HFFc6 (cell line): ENCODE data around the gene PGGT1B. TPM values are rescaled to one million over a fixed set of nuclear protein-coding genes. Genes with fewer than 3 reads are reported as not detected.
"Not testable (repeated sequence)": the region's sequence is repeated elsewhere in the genome, so short reads cannot be mapped to it uniquely, and the experiment has no call there.

Source experiments
- DNase-seq: peaks from one replicate; pipeline ENCODE4 v3.0.0-alpha.2; 2018
- H3K27ac Mint-ChIP-seq: 2 replicates; pipeline ENCODE4 v1.8.0; 2020; ENCODE audit warnings: mild to moderate bottlenecking, mixed read lengths
- H3K27me3 Mint-ChIP-seq: 2 replicates; pipeline ENCODE4 v1.8.0; 2021; ENCODE audit warnings: mild to moderate bottlenecking, moderate library complexity, mixed read lengths; ENCODE audit not compliant: insufficient read depth
- H3K36me3 Mint-ChIP-seq: 2 replicates; pipeline ENCODE4 v1.8.0; 2021; ENCODE audit warnings: low read depth, mixed read lengths
- H3K4me1 Mint-ChIP-seq: 2 replicates; pipeline ENCODE4 v1.8.0; 2020; ENCODE audit warnings: low read depth, mixed read lengths
- H3K4me3 Mint-ChIP-seq: 2 replicates; pipeline ENCODE4 v1.8.0; 2020; ENCODE audit warnings: mild to moderate bottlenecking, moderate library complexity, mixed read lengths
- H3K9me3 Mint-ChIP-seq: 2 replicates; pipeline ENCODE4 v1.8.0; 2020; ENCODE audit warnings: mild to moderate bottlenecking, mixed read lengths
- total RNA-seq, 6 experiments: library from RNA; stranded (reverse); fragmentation: NEBNext Ultra II Directional; extraction: Animal tissue kit (Norgen Biotek cat#: 25700); gene quantifications; 2 replicates in 1 of 6; 3 replicates in 5 of 6; pipeline ENCODE4 v1.2.3, GENCODE V29; 2021
- TF ChIP-seq, protein P1 (sequence below): fragments of 200-600 bp; sonication (generic); IDR thresholded peaks from 2 replicates; pipeline ENCODE4 v1.5.0; 2021; ENCODE audit warnings: antibody characterized with exemption, mild to moderate bottlenecking

PGGT1B gene
- total RNA-seq, 6 experiments from 2014 or later: 28.2 to 40.1 (median 35.0) TPM

DNA sequence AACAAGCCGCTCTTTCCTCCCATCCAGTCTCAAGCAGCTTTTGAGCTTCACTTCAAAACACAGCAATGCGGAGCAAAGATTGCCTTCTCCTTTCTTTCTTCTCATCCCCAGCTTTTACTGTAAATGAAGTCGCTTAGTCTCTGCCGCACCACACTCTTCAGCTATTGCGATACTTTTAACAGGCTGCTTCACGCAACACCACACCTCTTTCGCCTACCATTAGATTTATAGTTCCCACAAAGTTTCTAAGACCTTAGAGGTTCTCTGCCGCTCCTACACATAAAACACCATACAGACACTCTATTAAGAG is 711 bp downstream of the PGGT1B start:
- peak; percentile 9 for DNase-seq
- Mint-ChIP-seq H3K36me3 (peaks cover 11% of the 10 kb centered on the region; the same call in 1 of the 2 replicates), H3K4me3 (peak overlapping the region; percentile 92), H3K9me3 (no peaks in the 10 kb centered on the region), H3K27ac (peak overlapping the region; percentile 89), H3K27me3 (no peaks in the 10 kb centered on the region), H3K4me1 (peaks cover 58% of the 10 kb centered on the region)
- TF ChIP-seq, protein P1, sequence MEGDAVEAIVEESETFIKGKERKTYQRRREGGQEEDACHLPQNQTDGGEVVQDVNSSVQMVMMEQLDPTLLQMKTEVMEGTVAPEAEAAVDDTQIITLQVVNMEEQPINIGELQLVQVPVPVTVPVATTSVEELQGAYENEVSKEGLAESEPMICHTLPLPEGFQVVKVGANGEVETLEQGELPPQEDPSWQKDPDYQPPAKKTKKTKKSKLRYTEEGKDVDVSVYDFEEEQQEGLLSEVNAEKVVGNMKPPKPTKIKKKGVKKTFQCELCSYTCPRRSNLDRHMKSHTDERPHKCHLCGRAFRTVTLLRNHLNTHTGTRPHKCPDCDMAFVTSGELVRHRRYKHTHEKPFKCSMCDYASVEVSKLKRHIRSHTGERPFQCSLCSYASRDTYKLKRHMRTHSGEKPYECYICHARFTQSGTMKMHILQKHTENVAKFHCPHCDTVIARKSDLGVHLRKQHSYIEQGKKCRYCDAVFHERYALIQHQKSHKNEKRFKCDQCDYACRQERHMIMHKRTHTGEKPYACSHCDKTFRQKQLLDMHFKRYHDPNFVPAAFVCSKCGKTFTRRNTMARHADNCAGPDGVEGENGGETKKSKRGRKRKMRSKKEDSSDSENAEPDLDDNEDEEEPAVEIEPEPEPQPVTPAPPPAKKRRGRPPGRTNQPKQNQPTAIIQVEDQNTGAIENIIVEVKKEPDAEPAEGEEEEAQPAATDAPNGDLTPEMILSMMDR: no peak

DNA sequence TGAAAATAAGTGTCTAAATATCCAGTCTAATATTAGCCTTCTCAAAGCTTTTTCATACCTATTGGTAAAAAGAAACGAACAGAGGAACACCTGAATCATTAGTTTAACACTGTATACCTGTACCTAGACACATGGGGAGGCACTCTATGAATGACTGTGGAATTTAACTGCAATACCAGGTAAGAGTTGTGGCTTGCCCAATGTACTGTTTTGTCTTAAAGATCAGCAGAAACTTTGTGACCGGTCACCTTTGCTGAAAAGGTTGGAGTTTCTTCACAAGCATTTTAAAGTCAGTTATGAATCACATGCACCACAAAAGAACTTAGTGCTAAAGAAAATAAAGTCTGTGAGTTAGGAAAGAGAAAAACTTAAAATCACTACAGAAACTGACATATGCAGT is 2.4 kb downstream of the PGGT1B start:
- peaks cover 11% of the 10 kb centered on the region; the same call in 1 of the 2 replicates for H3K36me3 Mint-ChIP-seq
- TF ChIP-seq, protein P1: no peak
- H3K9me3 Mint-ChIP-seq: no peaks in the 10 kb centered on the region
- H3K27ac Mint-ChIP-seq: no peak overlapping the region
- H3K4me1 Mint-ChIP-seq: peaks cover 65% of the 10 kb centered on the region
- no peak overlapping the region for H3K4me3 Mint-ChIP-seq
- H3K27me3 Mint-ChIP-seq: no peaks in the 10 kb centered on the region
- DNase-seq: no peak

DNA sequence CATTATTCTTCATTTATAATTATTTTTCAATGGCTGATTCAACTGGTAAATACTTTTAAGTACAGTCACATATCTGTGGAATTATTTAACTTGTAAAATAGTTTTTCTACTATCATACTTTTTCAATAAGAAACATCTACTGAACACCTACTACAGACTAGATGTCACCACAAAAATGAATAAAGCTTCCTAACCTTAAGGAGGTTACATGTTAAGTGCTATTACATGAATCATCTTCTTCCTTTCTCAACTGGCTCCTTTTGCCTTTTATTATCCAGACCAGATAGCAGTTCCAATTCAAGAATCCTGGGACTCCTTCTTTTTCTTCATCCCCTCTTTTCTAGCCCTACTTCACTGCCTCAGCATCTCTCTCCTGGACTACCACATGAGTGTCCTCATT is 4.7 kb downstream of the PGGT1B start:
- no peaks in the 10 kb centered on the region for H3K27me3 Mint-ChIP-seq
- peaks cover 2% of the 10 kb centered on the region; the same call in 1 of the 2 replicates for H3K36me3 Mint-ChIP-seq

DNA sequence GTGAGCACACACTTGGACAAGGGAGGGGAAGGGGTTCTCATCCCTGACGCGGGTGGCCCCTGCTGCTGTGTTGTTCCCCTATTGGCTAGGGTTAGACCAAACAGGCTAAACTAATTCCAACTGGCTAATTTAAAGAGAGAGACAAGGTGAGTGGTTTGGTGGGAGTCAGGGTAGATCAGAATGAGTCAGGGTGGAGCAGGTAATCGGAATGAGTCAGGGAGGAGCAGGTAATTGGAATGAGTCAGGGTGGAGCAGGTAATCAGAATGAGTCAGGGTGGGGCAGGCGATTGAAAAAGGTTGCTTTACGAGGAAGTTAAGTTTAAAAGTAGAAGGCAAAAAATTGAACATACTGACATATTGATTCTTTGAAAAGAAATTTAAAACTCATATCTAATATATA is 13.3 kb downstream of the PGGT1B start:
- DNase-seq, H3K36me3 Mint-ChIP-seq, H3K4me3 Mint-ChIP-seq, H3K9me3 Mint-ChIP-seq, H3K27me3 Mint-ChIP-seq: not testable (repeated sequence)
- H3K27ac Mint-ChIP-seq: peak overlapping the region; percentile 1; the same call in 1 of the 2 replicates
- H3K4me1 Mint-ChIP-seq: peaks cover 13% of the 10 kb centered on the region; the same call in 1 of the 2 replicates

More for the DNA sequence above, 4.7 kb downstream of the PGGT1B start:
- peaks cover 61% of the 10 kb centered on the region for H3K4me1 Mint-ChIP-seq
- no peaks in the 10 kb centered on the region for H3K9me3 Mint-ChIP-seq
- DNase-seq: peak; percentile 63
- TF ChIP-seq, protein P1: no peak
- peak overlapping the region; percentile 63 for H3K27ac Mint-ChIP-seq
- H3K4me3 Mint-ChIP-seq: 0 out of 2 replicates have a peak overlapping the region, but pooled peaks have one; percentile 10

DNA sequence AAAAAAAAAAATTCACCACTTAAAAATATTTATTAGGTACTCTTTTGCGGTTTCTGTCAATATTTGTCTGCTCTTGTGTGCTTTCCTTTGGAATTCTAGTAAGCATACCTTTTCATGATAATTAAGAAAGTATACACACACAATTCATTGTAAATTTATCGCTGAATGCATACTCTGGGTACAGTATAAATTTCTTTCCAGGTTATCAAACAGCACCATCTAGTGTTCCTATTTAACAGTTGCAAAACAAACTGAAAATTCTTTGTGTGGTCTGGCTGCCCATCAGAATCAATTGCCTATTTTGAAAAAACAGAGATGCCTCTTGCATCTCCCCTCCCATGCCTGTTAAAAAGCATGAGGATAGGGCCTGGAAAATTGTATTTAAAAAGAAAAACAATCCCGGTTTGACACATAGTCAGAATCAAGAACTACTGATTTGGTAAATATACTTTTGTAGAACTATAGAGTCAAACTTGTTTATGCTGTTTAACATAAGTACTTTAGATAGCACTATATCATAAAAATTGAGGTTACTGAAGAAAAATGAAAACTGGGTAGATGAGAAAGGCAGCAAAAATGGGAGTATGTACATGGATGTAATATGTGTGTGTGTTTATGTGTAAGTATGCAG is 16.2 kb downstream of the PGGT1B start:
- peaks cover 29% of the 10 kb centered on the region for H3K4me1 Mint-ChIP-seq

DNA sequence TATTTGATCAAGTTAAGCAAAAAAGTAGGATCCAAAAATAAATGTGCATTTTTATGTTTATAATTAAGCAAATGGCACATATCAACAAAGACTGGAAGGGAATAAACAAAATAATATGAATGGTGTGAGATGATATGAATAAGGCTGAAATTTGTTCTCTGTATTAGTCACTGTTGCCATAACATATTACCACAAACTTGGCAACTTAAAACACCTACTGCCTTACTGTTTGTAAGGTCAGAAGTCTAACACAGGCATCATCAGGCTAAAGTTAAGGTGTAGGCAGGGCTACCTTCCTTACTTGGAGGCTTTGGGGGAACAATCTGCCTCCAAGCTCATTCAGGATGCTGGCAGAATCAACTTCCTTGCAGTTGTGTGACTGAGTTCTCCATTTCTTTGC is 19.3 kb downstream of the PGGT1B start:
- H3K4me3 Mint-ChIP-seq: no peak overlapping the region
- no peaks in the 10 kb centered on the region for H3K9me3 Mint-ChIP-seq
- peak; percentile 17 for DNase-seq
- H3K27me3 Mint-ChIP-seq: no peaks in the 10 kb centered on the region; the same call in 1 of the 2 replicates
- peaks cover 29% of the 10 kb centered on the region for H3K4me1 Mint-ChIP-seq
- H3K36me3 Mint-ChIP-seq: no peaks in the 10 kb centered on the region
- peak overlapping the region; percentile 4; the same call in 1 of the 2 replicates for H3K27ac Mint-ChIP-seq
- TF ChIP-seq, protein P1: no peak

More for the DNA sequence above, 16.2 kb downstream of the PGGT1B start:
- DNase-seq: peak; percentile 33
- Mint-ChIP-seq H3K27ac (peak overlapping the region; percentile 17; the same call in 1 of the 2 replicates), H3K36me3 (no peaks in the 10 kb centered on the region), H3K4me3 (no peak overlapping the region), H3K27me3 (no peaks in the 10 kb centered on the region; the same call in 1 of the 2 replicates), H3K9me3 (no peaks in the 10 kb centered on the region)
- TF ChIP-seq, protein P1: peak; percentile 89
